ENCODE measurements around the gene HOXB3.

Gene HOXB3

GRCh38 chr17:48596735-48597527 is 6.9 kb upstream of the HOXB3 start:
- no peak for DNase-seq

- DNase-seq = peak in 1 of 2 donors; percentile 61
Observed at GRCh38 chr17:48596000-48596734, 6.1 kb upstream of the HOXB3 start.

- DNase-seq = no peak
Observed at GRCh38 chr17:48595278-48595999, 5.4 kb upstream of the HOXB3 start.

DNA sequence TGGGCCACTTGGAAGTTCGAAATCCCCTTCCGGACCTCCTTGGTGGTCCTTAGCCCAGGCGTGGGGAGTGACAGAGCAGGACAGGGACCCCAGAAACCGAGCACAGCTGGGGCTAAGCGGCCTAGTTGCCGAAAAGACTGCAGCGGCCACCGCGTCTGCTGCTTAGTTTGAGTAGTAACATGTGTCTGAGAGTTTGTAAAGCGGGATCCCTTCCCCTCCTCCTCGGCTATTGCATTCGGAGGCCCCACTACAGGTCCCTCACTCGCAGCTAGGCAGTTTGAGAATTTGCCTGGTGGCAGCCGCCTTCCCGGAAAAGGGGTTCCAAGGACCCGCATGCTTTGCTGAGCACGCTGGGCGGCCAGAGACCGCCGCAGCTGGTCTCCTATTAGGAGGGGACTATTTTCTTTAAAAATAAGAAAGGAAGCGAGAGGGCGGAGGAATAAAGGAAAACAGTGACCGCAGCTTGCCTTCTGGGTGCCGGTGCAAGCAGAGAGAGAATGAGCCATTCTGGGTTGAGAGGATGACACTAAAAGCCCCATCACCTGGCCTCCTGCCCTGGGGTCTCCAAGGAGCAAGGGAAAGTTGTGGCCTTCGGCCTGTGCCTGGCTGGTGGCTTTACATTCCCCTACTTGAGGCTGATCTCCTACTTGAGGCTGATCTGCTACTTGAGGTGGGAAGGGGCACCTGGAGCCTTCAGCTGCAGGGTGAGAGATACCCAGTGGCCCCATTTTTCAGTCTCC is 4.7 kb upstream of the HOXB3 start:
- DNase-seq = no peak

DNA sequence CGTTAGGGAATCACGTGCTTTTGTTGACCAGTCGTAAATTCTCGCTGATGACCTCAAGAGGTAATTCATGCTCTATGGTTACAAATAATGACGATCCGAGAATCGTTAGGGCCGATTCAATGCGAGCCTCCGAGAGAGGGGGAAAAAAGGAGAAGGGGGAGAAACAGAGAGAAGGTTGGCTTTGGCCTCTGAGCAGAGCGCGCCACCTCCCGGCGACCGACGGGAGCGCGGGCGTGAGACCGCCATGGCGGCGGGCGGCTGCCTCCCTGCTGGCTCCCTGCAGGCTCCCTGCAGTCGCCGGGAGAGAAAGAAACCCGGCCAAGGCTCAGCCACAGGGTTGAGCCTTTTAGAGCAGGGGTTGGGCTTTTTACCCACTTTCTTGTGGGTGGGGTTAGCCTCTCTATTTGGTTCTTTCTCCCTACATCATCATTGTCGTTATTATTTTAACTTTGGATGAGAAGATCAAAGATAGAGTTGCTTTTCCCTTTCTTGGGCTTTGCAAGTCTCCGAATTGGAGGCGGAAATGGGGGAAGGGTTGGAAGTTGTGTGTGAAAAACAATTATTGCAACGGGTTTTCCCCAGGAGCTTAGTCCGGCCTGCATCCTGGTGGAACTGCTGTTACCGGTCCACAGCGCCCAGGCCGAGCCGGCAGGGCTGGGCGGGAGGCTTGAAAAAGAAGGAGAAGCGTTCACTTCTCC is 3.9 kb upstream of the HOXB3 start:
- DNase-seq = peak; percentile 87 to 90

DNA sequence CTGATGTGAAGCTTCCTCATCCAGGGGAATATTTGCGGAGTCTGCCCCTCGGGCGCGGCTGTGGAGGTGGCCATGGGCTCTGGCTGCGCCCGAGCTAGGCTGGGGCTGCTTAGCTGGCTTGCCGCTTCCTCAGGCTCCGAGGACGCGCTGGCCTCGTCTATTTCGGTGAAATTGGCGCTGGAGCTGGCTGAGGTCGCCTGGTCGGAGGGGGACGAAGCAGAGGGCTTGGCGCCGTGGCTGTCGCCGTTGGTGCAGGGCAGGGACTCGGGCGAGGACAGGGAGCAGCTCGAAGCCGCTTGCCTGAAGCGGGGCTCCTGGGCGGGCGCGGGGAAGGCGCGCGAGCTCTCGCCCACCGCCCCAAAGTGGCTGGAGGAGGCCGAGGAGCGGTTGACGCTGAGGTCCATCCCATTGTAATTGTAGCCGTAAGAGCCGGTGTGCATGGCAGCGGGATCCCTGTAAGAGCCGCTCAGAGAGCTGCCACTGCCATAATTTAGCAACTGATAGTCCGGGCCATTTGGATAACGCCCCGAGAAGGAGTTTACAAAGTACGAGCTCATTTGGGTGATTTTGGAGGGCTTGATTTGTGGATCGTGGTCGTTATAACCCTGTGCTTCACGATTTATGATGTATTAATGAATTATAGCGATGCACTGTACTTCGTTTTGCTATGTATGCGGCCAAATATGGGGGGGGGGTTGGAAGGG is 3.2 kb upstream of the HOXB3 start, which contains the start of gene HOXB5:
Gene HOXB5 (minus strand): TSS at position 654 of the 704 bp plus-strand sequence. CDS start 97 bp downstream, at position 557.
- DNase-seq = peak in 1 of 2 donors; percentile 45

GRCh38 chr17:48592577-48592976 is 2.5 kb upstream of the HOXB3 start:
- DNase-seq = peak in 1 of 2 donors; percentile 43

DNA sequence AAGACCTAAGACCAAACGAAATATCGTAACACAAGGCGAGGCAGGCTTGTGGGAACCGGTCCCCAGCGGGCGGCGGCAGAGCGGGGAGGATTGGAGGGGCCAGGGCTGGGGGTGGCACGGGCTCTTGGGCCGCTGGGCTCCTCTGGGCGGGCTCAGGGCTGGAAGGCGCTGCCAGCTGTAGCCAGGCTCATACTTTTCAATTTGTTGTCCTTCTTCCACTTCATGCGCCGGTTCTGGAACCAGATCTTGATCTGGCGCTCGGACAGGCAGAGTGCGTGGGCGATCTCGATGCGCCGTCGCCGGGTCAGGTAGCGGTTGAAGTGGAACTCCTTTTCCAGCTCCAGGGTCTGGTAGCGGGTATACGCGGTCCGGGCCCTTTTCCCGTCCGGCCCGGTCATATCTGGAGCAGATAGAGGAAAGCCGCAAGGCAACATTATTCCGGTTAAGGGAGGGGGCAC is 2.0 kb upstream of the HOXB3 start:
- DNase-seq = no peak

DNA sequence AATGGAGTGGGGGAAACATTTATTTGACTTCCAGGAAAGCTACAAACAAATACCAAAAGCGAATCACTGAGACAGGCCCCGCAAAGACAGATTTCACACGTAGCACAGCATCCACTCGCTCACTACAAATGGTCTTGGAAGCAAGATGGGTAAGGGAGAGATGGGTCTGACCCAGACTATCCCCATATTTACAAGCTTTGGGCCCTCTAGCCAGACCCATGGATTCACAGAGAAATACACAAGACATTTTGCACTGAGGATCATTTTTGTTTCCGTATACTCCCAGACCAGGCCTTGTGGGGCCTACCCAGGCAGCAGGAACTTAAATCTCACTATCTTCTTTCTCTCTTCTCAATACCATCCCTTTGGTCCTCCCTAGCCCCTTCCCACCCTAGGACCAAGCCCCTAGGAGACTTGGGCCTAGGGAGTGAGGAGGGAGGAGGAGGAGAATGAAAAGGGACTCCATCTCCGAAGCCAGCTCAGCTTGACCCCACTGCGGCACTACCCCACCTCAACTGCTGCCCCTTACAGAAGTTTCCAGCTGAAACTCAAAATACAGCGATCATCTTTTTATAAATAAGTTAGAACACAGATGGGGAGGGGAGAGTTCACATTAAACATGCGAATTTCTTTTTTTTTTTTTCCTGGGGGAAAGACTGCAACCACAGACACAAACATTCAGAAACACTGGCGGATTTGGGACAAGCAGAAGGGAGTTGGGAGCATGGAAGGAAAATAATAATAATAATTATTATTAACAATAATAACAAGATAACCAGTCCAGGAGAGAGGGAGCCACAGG is 1.4 kb upstream of the HOXB3 start:
- no peak for DNase-seq

- DNase-seq = no peak
Observed at GRCh38 chr17:48590607-48591161, 643 bp upstream of the HOXB3 start.

DNA sequence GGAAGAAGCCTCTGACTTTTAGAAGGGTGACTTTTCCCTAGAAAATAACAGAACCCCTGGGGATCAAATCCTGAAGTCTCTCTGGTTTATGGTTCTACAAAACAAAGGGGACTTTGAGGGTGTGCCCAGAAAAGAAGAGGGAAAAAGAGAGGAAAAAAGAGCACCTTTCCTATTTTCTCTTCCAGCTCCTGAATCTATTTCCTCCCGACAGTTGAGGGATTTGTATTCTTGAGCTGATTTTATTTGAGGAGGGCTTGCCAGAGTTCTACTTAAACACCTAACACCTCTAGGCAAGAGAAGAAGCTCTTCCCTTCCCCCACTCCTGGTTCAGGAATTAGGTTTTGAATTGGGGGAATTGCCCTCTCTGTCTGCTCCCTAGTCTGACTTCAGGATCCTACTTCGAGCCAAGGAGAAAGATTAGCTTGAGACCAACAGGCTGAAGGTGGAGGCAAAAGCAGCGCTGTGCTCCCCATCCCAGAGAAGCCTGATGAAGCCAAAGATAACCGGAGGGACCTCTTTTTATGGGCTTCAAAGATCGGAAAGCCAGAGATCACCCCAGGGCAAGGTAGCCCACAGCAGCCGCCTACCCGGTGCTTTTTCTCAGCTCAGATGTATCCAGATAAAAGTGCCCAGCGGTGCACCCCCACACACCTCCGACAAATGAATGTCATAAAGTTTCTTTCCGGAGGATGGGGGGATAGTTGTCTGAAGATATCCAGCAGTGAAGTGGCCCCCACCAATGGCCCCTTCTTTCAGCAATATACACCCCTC is 796 bp downstream of the HOXB3 start:
- no peak for DNase-seq

DNA sequence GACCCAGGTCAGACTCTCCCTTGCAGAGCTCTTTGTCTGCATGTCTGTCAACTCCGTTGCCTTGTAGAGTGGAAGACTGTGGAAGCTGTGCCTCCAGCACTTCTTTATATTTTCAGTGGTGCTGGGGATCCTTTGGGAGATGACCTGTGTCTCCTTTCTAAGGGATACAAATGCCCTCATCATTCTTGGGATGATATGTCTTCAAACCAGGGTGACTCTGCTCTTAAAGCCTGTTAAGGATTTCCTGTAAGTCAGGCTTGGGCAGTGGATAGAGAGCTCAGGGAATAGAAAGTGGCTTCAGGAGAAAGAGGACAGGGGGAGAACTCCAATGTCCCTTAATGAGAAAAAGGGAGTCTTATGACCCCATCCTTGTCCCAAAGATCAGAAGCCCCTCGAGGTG is 1.5 kb downstream of the HOXB3 start:
- no peak for DNase-seq

DNA sequence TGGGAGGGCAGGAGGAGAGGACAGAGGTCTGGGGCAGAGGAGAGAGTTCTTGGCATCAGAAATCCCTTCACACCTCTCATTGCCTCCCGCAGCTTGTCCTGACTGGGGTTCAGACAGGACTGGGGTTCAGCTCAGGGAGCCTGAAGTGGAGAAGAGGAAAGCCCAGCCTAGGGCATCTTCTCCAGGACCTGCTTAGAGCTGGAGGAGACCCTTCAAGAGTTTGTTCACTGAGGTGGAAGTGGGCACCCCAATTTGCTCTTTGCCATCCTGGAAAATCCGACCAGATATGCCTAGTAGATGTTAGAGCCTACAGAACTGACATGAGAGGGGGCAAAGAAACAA is 2.0 kb downstream of the HOXB3 start:
- DNase-seq = no peak

- no peak for DNase-seq
Observed at GRCh38 chr17:48587276-48588073, 2.6 kb downstream of the HOXB3 start.

DNA sequence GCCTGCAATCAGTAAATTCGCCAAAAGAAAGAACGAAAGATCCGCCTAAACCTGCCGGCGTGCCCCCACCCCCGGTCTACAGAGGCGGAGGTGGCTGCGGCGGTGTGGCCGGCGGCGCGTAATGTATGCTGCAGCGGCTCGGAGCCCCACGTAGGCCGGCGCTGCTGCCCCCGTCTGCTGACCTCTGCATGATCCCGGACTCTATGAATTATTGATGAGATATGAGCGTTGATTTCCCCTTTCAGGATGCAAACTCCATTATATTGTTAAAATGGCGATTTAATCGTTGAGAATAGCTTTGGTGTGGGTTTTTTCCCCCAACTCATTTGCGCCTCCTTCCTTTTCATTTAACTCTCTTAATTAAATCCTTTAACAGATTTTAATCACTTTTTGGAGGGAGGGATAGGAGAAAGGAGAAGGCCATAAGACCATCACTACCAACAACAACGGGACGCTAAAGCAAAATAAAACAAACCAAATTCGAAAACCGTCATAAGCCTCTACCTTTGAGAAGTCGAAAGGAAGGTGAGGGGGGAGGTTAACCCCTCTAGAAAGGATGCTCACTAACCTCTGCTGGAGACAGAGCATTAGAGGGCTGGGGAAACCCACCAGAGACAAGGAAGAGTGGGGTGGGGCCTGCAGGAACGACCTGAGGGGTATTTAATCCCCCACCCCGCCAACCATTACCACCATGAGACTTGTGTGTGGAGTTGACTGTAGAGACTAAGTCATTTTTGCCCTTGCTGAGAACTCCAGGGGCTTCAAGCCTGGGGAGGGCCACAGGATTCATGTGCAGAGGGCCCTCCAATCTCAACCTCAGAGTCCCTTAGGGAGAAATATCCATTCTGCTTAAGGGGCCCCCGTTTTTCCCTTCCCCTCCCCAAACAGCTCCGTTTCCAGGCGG is 3.4 kb downstream of the HOXB3 start:
- DNase-seq = peak in 1 of 2 donors; percentile 49

GRCh38 chr17:48584223-48584741 is 5.8 kb downstream of the HOXB3 start:
- DNase-seq = no peak

GRCh38 chr17:48583708-48584222 is 6.3 kb downstream of the HOXB3 start:
- no peak for DNase-seq
